Smooth muscle cell (in vitro differentiated cells): Measurements from ENCODE around the gene MME. TPM values are rescaled to one million over a fixed set of nuclear protein-coding genes. Genes with fewer than 3 reads are reported as not detected.

Experiments used
- DNase-seq: peaks from one replicate; lab custom pipeline; 2025; ENCODE audit not compliant: unreplicated experiment; lab: John Stamatoyannopoulos, UW
- H2AFZ ChIP-seq: fragments of 200-600 bp; sonication (generic); 2 replicates; pipeline ENCODE4 v1.6.0; 2016; ENCODE audit warnings: antibody characterized with exemption, low read depth, mild to moderate bottlenecking
- H3F3A ChIP-seq: fragments of 200-600 bp; sonication (generic); 2 replicates; pipeline ENCODE4 v1.6.0; 2017; ENCODE audit warnings: antibody characterized with exemption, low read depth
- H3K27ac ChIP-seq: fragments of 200-600 bp; sonication (generic); 2 replicates; pipeline ENCODE4 v1.5.1; 2016; ENCODE audit warnings: low read depth, mild to moderate bottlenecking
- H3K27me3 ChIP-seq: fragments of 200-600 bp; sonication (generic); 2 replicates; pipeline ENCODE4 v1.6.1; 2016; ENCODE audit warnings: low read depth, mild to moderate bottlenecking
- H3K36me3 ChIP-seq: fragments of 200-600 bp; sonication (generic); 2 replicates; pipeline ENCODE4 v1.5.1; 2016; ENCODE audit warnings: low read depth
- H3K4me1 ChIP-seq: fragments of 200-600 bp; sonication (generic); 2 replicates; pipeline ENCODE4 v1.5.1; 2016; ENCODE audit warnings: low read depth
- H3K4me2 ChIP-seq: fragments of 200-600 bp; sonication (generic); 2 replicates; pipeline ENCODE4 v1.6.0; 2016; ENCODE audit warnings: mild to moderate bottlenecking
- H3K4me3 ChIP-seq: fragments of 200-600 bp; sonication (generic); 2 replicates; pipeline ENCODE4 v1.5.1; 2016; ENCODE audit warnings: mild to moderate bottlenecking
- H3K79me2 ChIP-seq: fragments of 200-600 bp; sonication (generic); 2 replicates; pipeline ENCODE4 v1.6.0; 2016; ENCODE audit warnings: low read depth, mild to moderate bottlenecking
- H3K9ac ChIP-seq: fragments of 200-600 bp; sonication (generic); 2 replicates; pipeline ENCODE4 v1.6.0; 2016; ENCODE audit warnings: low read depth
- H3K9me3 ChIP-seq: fragments of 200-600 bp; sonication (generic); replicated peaks from 2 replicates; pipeline ENCODE4 v1.5.1; 2016; ENCODE audit warnings: low read depth
- H4K20me1 ChIP-seq: fragments of 200-600 bp; sonication (generic); 2 replicates; pipeline ENCODE4 v1.6.0; 2016; ENCODE audit warnings: low read depth
- WGBS: methylation state at CpG from one replicate; pipeline ENCODE4 v1.1.7; 2016; ENCODE audit warnings: low lambda C conversion rate; 5-methylcytosine and 5-hydroxymethylcytosine counted together
- polyA plus RNA-seq: library from polyadenylated mRNA; unstranded; fragments of >200 nt; fragmentation: Nextera tagmentation; extraction: Ambion mirVana; gene quantifications from 2 replicates; pipeline ENCODE4 v1.2.1, GENCODE V29; 2016
- total RNA-seq: library from RNA; depleted of rRNA; stranded (reverse); fragments of >200 nt; gene quantifications from 2 replicates; pipeline ENCODE4 v1.2.3, GENCODE V29; 2014
- TF ChIP-seq, protein P1 (sequence below): fragments of 200-600 bp; sonication (generic); IDR thresholded peaks from 2 replicates; pipeline ENCODE4 v1.5.1; 2017; ENCODE audit warnings: borderline replicate concordance, mild to moderate bottlenecking, antibody characterized with exemption; ENCODE audit not compliant: insufficient read depth, poor library complexity, severe bottlenecking

The MME gene
- total and polyA plus RNA-seq, 2 experiments from 2014 or later: 79.2 to 136 TPM

DNA sequence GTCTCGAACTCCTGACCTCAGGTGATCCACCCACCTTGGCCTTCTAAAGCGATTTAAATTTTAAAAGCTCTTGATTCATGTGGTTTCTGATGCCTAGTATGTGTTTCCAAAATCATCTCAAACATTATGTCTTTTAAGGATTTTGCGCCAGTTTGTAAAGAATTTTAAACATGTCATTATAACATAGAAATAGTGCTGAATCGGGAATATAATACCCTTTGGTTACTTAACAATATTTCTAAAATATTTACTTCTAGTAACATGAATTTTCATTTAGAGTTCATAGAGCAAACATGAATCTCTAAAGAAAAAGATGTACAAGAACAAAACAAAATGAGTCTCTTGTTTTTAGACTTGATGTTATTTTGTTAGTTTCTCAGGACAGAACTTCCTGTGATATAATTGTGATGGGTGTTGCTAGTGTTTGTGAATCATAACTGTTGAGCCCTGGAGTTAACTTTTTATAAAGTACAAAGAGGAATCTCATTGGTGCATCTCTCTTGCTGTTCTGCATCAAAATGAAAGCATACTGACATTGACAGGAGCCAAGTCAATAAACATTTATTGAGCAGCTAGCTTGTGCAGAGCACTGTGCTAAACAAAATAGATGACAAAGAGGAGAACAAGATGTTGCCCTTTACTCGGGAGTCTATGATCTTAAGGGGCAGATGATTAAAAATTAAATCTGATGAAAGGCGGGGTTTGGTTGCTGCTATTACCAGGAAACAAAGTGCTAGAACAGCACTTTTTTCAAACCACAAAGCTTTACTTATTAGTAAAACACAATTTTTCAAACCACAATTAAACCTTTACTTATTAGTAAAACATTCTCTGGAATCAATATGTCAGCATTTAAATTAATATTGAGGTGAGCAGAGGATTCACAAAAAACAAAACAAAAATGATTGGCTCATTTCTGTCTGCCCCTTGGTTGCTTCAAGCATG is 73.4 kb downstream of the MME start:
- no peak overlapping the region for H3K9ac ChIP-seq

DNA sequence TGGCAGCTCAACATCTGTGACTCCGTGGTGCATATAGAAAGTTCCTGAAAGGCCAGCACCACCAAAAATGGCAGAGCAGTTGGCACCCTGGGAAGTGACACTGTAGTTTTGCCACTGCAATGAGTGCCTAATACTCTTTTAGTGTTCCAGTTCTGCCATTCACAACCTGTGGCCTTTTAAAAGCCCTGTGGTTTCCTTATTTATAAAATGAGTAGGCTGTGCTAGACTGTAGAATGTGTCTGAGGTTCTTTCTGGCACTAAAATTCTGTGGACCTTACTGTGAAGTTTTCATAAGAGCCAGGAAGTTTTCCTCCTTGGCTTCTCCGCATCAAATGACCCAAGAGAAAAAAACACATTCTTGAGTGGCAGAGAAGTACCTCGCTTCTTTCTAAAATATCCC is 74.1 kb downstream of the MME start:
- TF ChIP-seq, protein P1, sequence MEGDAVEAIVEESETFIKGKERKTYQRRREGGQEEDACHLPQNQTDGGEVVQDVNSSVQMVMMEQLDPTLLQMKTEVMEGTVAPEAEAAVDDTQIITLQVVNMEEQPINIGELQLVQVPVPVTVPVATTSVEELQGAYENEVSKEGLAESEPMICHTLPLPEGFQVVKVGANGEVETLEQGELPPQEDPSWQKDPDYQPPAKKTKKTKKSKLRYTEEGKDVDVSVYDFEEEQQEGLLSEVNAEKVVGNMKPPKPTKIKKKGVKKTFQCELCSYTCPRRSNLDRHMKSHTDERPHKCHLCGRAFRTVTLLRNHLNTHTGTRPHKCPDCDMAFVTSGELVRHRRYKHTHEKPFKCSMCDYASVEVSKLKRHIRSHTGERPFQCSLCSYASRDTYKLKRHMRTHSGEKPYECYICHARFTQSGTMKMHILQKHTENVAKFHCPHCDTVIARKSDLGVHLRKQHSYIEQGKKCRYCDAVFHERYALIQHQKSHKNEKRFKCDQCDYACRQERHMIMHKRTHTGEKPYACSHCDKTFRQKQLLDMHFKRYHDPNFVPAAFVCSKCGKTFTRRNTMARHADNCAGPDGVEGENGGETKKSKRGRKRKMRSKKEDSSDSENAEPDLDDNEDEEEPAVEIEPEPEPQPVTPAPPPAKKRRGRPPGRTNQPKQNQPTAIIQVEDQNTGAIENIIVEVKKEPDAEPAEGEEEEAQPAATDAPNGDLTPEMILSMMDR: no peak
- Histone ChIP-seq H2AFZ (no peak overlapping the region), H3K36me3 (peaks cover 10% of the 10 kb centered on the region), H3K27ac (no peak overlapping the region), H3K9me3 (no peaks in the 10 kb centered on the region), H3K4me2 (no peak overlapping the region), H3K4me1 (no peaks in the 10 kb centered on the region), H3K27me3 (no peaks in the 10 kb centered on the region), H3K4me3 (no peak overlapping the region), H3K79me2 (no peaks in the 10 kb centered on the region), H3F3A (no peaks in the 10 kb centered on the region), H4K20me1 (no peaks in the 10 kb centered on the region), H3K9ac (no peak overlapping the region)
- 73% methylated on average over 3 of the region's 3 CpGs for WGBS
- DNase-seq: no peak

More for the DNA sequence above, 73.4 kb downstream of the MME start:
- Histone ChIP-seq H3K79me2 (no peaks in the 10 kb centered on the region), H3F3A (no peaks in the 10 kb centered on the region), H3K4me2 (no peak overlapping the region), H3K36me3 (peaks cover 14% of the 10 kb centered on the region), H3K27ac (no peak overlapping the region), H3K27me3 (no peaks in the 10 kb centered on the region), H2AFZ (no peak overlapping the region), H4K20me1 (no peaks in the 10 kb centered on the region), H3K4me1 (no peaks in the 10 kb centered on the region), H3K9me3 (no peaks in the 10 kb centered on the region), H3K4me3 (no peak overlapping the region)
- WGBS: 94% methylated on average over 6 of the region's 6 CpGs
- DNase-seq: no peak
- TF ChIP-seq, protein P1: no peak

DNA sequence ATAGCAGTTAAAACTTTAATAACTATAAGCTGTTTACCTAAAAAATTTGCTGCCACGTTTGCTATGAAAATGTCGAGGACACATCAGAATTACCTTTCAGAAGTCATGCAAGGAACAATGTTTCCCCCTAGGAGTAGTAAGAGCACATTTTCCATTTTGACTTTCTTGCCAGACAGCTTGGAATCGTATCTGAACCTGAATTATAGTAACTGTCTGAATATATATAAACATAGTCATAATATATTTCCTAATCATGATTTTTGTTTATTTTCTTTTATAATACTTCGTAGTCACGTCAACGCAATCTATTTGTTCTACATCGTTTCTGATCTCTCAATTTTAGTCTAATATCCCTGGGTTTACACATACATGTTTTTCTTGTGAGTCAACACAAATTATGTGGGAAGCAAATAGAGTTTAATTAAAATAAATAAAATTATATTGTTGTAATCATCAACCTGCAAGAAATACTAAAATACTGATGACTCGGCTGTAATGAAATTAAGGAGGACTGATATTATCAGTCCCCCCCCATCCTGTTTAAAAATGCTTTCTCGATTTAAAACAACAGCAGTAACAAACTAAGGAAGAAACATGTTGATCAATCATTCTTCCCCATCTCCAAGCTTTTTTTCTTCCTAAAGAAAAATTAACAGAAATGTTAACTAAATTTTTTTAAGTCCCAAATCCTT is 78.4 kb downstream of the MME start:
- no peaks in the 10 kb centered on the region for H3K27me3 ChIP-seq
- H3K9ac ChIP-seq: no peak overlapping the region
- H3K4me3 ChIP-seq: no peak overlapping the region
- DNase-seq: no peak
- no peak overlapping the region for H2AFZ ChIP-seq
- 94% methylated on average over 9 of the region's 9 CpGs for WGBS
- TF ChIP-seq, protein P1: no peak
- no peak overlapping the region for H3K4me2 ChIP-seq
- no peaks in the 10 kb centered on the region for H3K4me1 ChIP-seq
- no peaks in the 10 kb centered on the region for H3F3A ChIP-seq
- no peak overlapping the region for H3K27ac ChIP-seq
- H3K36me3 ChIP-seq: no peaks in the 10 kb centered on the region
- H4K20me1 ChIP-seq: no peaks in the 10 kb centered on the region
- H3K9me3 ChIP-seq: no peaks in the 10 kb centered on the region
- H3K79me2 ChIP-seq: no peaks in the 10 kb centered on the region
